ENCODE results near the gene TACC3. TPM values are rescaled to one million over a fixed set of nuclear protein-coding genes. Genes with fewer than 3 reads are reported as not detected.

TACC3 gene
- total and polyA plus RNA-seq, 2 of the 8 experiments (the other 6 are each of a cell fraction or from before 2014, with no cell fraction given) = 73.8 to 148 TPM

- no peak overlapping the region for H2BK20ac ChIP-seq (ENCODE audit: low read length)
- no peak overlapping the region for H2BK12ac ChIP-seq (ENCODE audit: low read depth, low read length)
- POLR2A ChIA-PET (ENCODE audit: partially characterized antibody) = interaction anchor here (0.7 to 5.6 kb wide), 8 partner anchors 10 to 416 kb away, joined by 3 to 38 read pairs (median 4); partner anchors contain the start of genes LETM1, TACC3 and TMEM129
- no peak overlapping the region for H3K9ac ChIP-seq (replicated peaks in 1 of 4; ENCODE audit: extremely low read depth in 1 of 4, low read depth in 3 of 4, low read length in 3 of 4)
- no peak overlapping the region; the same call in 1 of the 2 replicates for H2BK5ac ChIP-seq (ENCODE audit: low read depth, low read length)
- H3K23me2 ChIP-seq (ENCODE audit: low read depth, low read length) = no peaks in the 10 kb centered on the region
- no peak overlapping the region for H3K14ac ChIP-seq (ENCODE audit: insufficient read length)
- H3K9me3 ChIP-seq (ENCODE audit: insufficient read depth in 2 of 2, low read depth in 1 of 2, low read length in 1 of 2) = no peaks in the 10 kb centered on the region
- H4K5ac ChIP-seq (ENCODE audit: insufficient read length, low read depth, low read length) = no peak overlapping the region
- H3K4ac ChIP-seq (replicated peaks; ENCODE audit: insufficient read length, low read depth, low read length) = no peak overlapping the region
- no peak overlapping the region for H2BK15ac ChIP-seq (ENCODE audit: low read length)
- WGBS, 2 experiments (ENCODE audit: extremely low coverage in 1 of 2, insufficient coverage in 1 of 2, insufficient read length in 1 of 2, insufficient replicate concordance in 2 of 2, low coverage in 1 of 2, low lambda C conversion rate in 2 of 2, missing lambda C conversion rate in 1 of 2) = 85% methylated on average over 12 of the region's 12 CpGs; no CpG with 5 or more reads in 1 of the 2 experiments
- H4K91ac ChIP-seq (replicated peaks; ENCODE audit: insufficient read length, low read length) = no peak overlapping the region
- no peak overlapping the region for H3K4me3 ChIP-seq (ENCODE audit: extremely low read depth in 1 of 4, insufficient read depth in 2 of 4, low read depth in 3 of 4, low read length in 4 of 4)
- H3K4me1 ChIP-seq (replicated peaks in 1 of 4; ENCODE audit: control insufficient read depth in 3 of 4, insufficient read depth in 4 of 4, low read length in 3 of 4) = peaks cover 0 to 6% (median 4%) of the 10 kb centered on the region in 4 experiments; a peak in 5 of 7 replicates
- TF ChIP-seq NANOG (IDR thresholded peaks at IDR 0.05; ENCODE audit: insufficient read depth, low read depth, low read length, poor library complexity, severe bottlenecking) = no peak
- no peak for TF ChIP-seq TBP (IDR thresholded peaks at IDR 0.05; ENCODE audit: low read depth, low read length)
- no peak overlapping the region for H3K56ac ChIP-seq (replicated peaks; ENCODE audit: insufficient read length, low read depth, low read length)
- peaks cover 0 to 4% (median 0%) of the 10 kb centered on the region in 4 experiments; a peak in 2 of 7 replicates for H3K27me3 ChIP-seq (replicated peaks in 1 of 4; ENCODE audit: control insufficient read depth in 3 of 4, extremely low read depth in 1 of 4, insufficient read depth in 3 of 4, low read length in 3 of 4)
- peaks cover 21 to 55% (median 45%) of the 10 kb centered on the region in 4 experiments for H3K36me3 ChIP-seq (ENCODE audit: control insufficient read depth in 2 of 4, insufficient read depth in 4 of 4, low read length in 3 of 4)
- no peak overlapping the region for H4K8ac ChIP-seq (ENCODE audit: extremely low read depth, insufficient read depth, low read length)
- H3K79me2 ChIP-seq (ENCODE audit: control insufficient read depth in 1 of 2, insufficient read depth in 2 of 2, low read length in 2 of 2) = no peaks in the 10 kb centered on the region
- no peak overlapping the region for H2AK5ac ChIP-seq (ENCODE audit: low read depth, low read length)
- H2BK120ac ChIP-seq (replicated peaks; ENCODE audit: low read depth, low read length) = no peak overlapping the region
- FAIRE-seq (no peak), DNase-seq (ENCODE audit: low read depth in 1 of 2, low spot score in 2 of 2) (no peak)
- CTCF ChIA-PET (ENCODE audit: partially characterized antibody) = interaction anchor here (1.1 to 52.9 kb wide), 7 partner anchors 13 to 158 kb away, joined by 3 to 2507 read pairs (median 15); partner anchors contain the start of gene FGFR3
- H3K18ac ChIP-seq (ENCODE audit: extremely low read depth, low read length) = no peak overlapping the region
- H3K23ac ChIP-seq (ENCODE audit: insufficient read length) = no peak overlapping the region
- peaks cover 8 to 9% of the 10 kb centered on the region in 2 experiments for H4K20me1 ChIP-seq (replicated peaks in 1 of 2; ENCODE audit: control insufficient read depth in 1 of 2, insufficient read depth in 2 of 2, low read length in 2 of 2)
- no peak overlapping the region for H2AFZ ChIP-seq (ENCODE audit: low read length)
- H3K27ac ChIP-seq (ENCODE audit: low read depth, low read length) = no peak overlapping the region
- H3K4me2 ChIP-seq (ENCODE audit: insufficient read depth in 1 of 2, low read depth in 2 of 2, low read length in 2 of 2) = no peak overlapping the region
- H3K79me1 ChIP-seq (ENCODE audit: low read depth, low read length) = no peaks in the 10 kb centered on the region
These were observed 22.2 kb downstream of the TACC3 start for GRCh38 chr4:1743551-1743950.
